PC-9 (cell line): Measurements from ENCODE around the gene EXOC4. TPM values are rescaled to one million over a fixed set of nuclear protein-coding genes. Genes with fewer than 3 reads are reported as not detected.
A peak's percentile ranks its signal among the peaks of the same experiment; 100 is the strongest.

Experiments
- BruUV-seq: library from RNA; stranded (reverse); fragments of 400-500 nt; replicated peaks from 2 replicates; lab custom pipeline; 2021; lab: Mats Ljungman, UMichigan
- CTCF ChIA-PET: fragments of 300-600 bp; sonication (Branson Sonifier 250); formaldehyde crosslinking; loops from one replicate; lab custom pipeline; 2022; ENCODE audit warnings: antibody characterized with exemption; lab: Charles Lee
- POLR2A ChIA-PET: fragments of 300-600 bp; sonication (Branson Sonifier 250); formaldehyde crosslinking; loops from one replicate; lab custom pipeline; 2022; ENCODE audit warnings: antibody characterized with exemption; ENCODE audit not compliant: unreplicated experiment; lab: Charles Lee
- DNase-seq, 2 experiments: peaks; one replicate each; pipeline versions ENCODE4 v3.0.0 to v3.0.0-alpha.2; 2015 to 2022; ENCODE audit warnings: mixed read lengths in 1 of 2
- H2AFZ ChIP-seq: fragments of 200-600 bp; sonication (generic); 2 replicates; pipeline ENCODE4 v1.8.1; 2017; ENCODE audit warnings: antibody characterized with exemption
- H3F3A ChIP-seq: fragments of 200-600 bp; sonication (generic); 2 replicates; pipeline ENCODE4 v1.8.1; 2017; ENCODE audit warnings: antibody characterized with exemption, mild to moderate bottlenecking, low read depth; ENCODE audit not compliant: insufficient read depth
- H3K27ac ChIP-seq: fragments of 200-600 bp; sonication (generic); 2 replicates; pipeline ENCODE4 v1.6.1; 2016; ENCODE audit warnings: mixed run types
- H3K27me3 ChIP-seq: fragments of 200-600 bp; sonication (generic); 2 replicates; pipeline ENCODE4 v1.6.1; 2016; ENCODE audit warnings: low read depth, mixed run types; ENCODE audit not compliant: insufficient read depth
- H3K36me3 ChIP-seq: fragments of 200-600 bp; sonication (generic); 2 replicates; pipeline ENCODE4 v1.6.1; 2016; ENCODE audit warnings: low read depth, mixed run types
- H3K4me1 ChIP-seq: fragments of 200-600 bp; sonication (generic); replicated peaks from 2 replicates; pipeline ENCODE4 v1.6.1; 2016; ENCODE audit warnings: mixed run types; ENCODE audit not compliant: insufficient read depth
- H3K4me2 ChIP-seq: fragments of 200-600 bp; sonication (generic); 2 replicates; pipeline ENCODE4 v1.6.1; 2017; ENCODE audit warnings: mixed run types
- H3K4me3 ChIP-seq: fragments of 200-600 bp; sonication (generic); 2 replicates; pipeline ENCODE4 v1.6.1; 2016; ENCODE audit warnings: mixed run types
- H3K79me2 ChIP-seq: fragments of 200-600 bp; sonication (generic); 2 replicates; pipeline ENCODE4 v1.6.1; 2017; ENCODE audit warnings: low read depth, mixed run types
- H3K9me2 ChIP-seq: fragments of 200-600 bp; sonication (generic); 2 replicates; pipeline ENCODE4 v1.8.1; 2017; ENCODE audit warnings: mild to moderate bottlenecking; ENCODE audit not compliant: insufficient read depth
- H3K9me3 ChIP-seq: fragments of 200-600 bp; sonication (generic); 2 replicates; pipeline ENCODE4 v1.8.1; 2016; ENCODE audit warnings: low read depth; ENCODE audit not compliant: insufficient read depth
- H4K20me1 ChIP-seq: fragments of 200-600 bp; sonication (generic); 2 replicates; pipeline ENCODE4 v1.8.1; 2017; ENCODE audit not compliant: insufficient read depth
- CTCF ChIP-seq: fragments of 200-600 bp; sonication (generic); conservative IDR thresholded peaks from 2 replicates; pipeline ENCODE4 v1.6.1; 2017; ENCODE audit warnings: mixed run types, antibody characterized with exemption, mild to moderate bottlenecking, moderate library complexity
- EZH2 ChIP-seq: fragments of 200-600 bp; sonication (generic); IDR thresholded peaks from 2 replicates; pipeline ENCODE4 v1.8.0; 2017; ENCODE audit warnings: antibody characterized with exemption, low read depth
- intact Hi-C: fragments of 100-400 bp; cut with micrococcal nuclease; formaldehyde crosslinking; loops from one replicate; pipeline ENCODE4 v1.10.0; 2022; ENCODE audit not compliant: unreplicated experiment
- total RNA-seq: library from RNA; stranded (reverse); gene quantifications from 2 replicates; pipeline ENCODE4 v1.2.3, GENCODE V29; 2021

The EXOC4 gene
- total RNA-seq, 1 experiment from 2014 or later = 101 TPM

- CTCF ChIA-PET = no interaction called here
- BruUV-seq = no TSS peak
- DNase-seq = no peak
- no peaks in the 10 kb centered on the region for H3K36me3 ChIP-seq
- H3K79me2 ChIP-seq = no peaks in the 10 kb centered on the region
- POLR2A ChIA-PET = no interaction called here
- H3F3A ChIP-seq = no peaks in the 10 kb centered on the region; the same call in 1 of the 2 replicates
- H4K20me1 ChIP-seq = no peaks in the 10 kb centered on the region
- H3K4me2 ChIP-seq = no peak overlapping the region
- TF ChIP-seq EZH2 (no peak), CTCF (no peak)
- intact Hi-C loops = no loop called here
- H3K9me2 ChIP-seq = peaks cover 4% of the 10 kb centered on the region; the same call in 1 of the 2 replicates
- no peak overlapping the region for H3K4me3 ChIP-seq
- peaks cover 23% of the 10 kb centered on the region for H3K4me1 ChIP-seq
- no peaks in the 10 kb centered on the region for H3K27me3 ChIP-seq
- H3K9me3 ChIP-seq = no peaks in the 10 kb centered on the region
- H3K27ac ChIP-seq = no peak overlapping the region
- no peak overlapping the region for H2AFZ ChIP-seq
Measured at GRCh38 chr7:133741078-133741477, 488.2 kb downstream of the EXOC4 start.

- no peak overlapping the region for H3K4me2 ChIP-seq
- H3K4me3 ChIP-seq = no peak overlapping the region
- no peak for DNase-seq
- POLR2A ChIA-PET = no interaction called here
- H3K79me2 ChIP-seq = no peaks in the 10 kb centered on the region
- intact Hi-C loops = no loop called here
- BruUV-seq = no TSS peak
- TF ChIP-seq CTCF (no peak), EZH2 (no peak)
- peaks cover 4% of the 10 kb centered on the region; the same call in 1 of the 2 replicates for H3K9me2 ChIP-seq
- H4K20me1 ChIP-seq = no peaks in the 10 kb centered on the region
- H3K4me1 ChIP-seq = peaks cover 22% of the 10 kb centered on the region
- no peaks in the 10 kb centered on the region for H3K36me3 ChIP-seq
- H2AFZ ChIP-seq = no peak overlapping the region
- H3K9me3 ChIP-seq = no peaks in the 10 kb centered on the region
- H3K27ac ChIP-seq = no peak overlapping the region
- CTCF ChIA-PET = no interaction called here
- no peaks in the 10 kb centered on the region for H3K27me3 ChIP-seq
- no peaks in the 10 kb centered on the region; the same call in 1 of the 2 replicates for H3F3A ChIP-seq
Measured at GRCh38 chr7:133741703-133742102, 488.8 kb downstream of the EXOC4 start.

- H3K27me3 ChIP-seq = no peaks in the 10 kb centered on the region
- no peak for DNase-seq
- H2AFZ ChIP-seq = no peak overlapping the region
- H3F3A ChIP-seq = no peaks in the 10 kb centered on the region
- H3K9me3 ChIP-seq = no peaks in the 10 kb centered on the region
- intact Hi-C loops = no loop called here
- H3K27ac ChIP-seq = no peak overlapping the region
- no peaks in the 10 kb centered on the region for H4K20me1 ChIP-seq
- no peak overlapping the region for H3K4me2 ChIP-seq
- CTCF ChIA-PET = no interaction called here
- H3K79me2 ChIP-seq = no peaks in the 10 kb centered on the region
- peaks cover 4% of the 10 kb centered on the region; the same call in 1 of the 2 replicates for H3K9me2 ChIP-seq
- POLR2A ChIA-PET = no interaction called here
- BruUV-seq = no TSS peak
- no peak overlapping the region for H3K4me3 ChIP-seq
- peaks cover 9% of the 10 kb centered on the region for H3K4me1 ChIP-seq
- TF ChIP-seq EZH2 (no peak), CTCF (peak; percentile 57)
- no peaks in the 10 kb centered on the region for H3K36me3 ChIP-seq
Measured at GRCh38 chr7:133742709-133743538, 490.0 kb downstream of the EXOC4 start.
